ENCODE results near the gene NUDT16.

NUDT16 gene

GRCh38 chr3:131386429-131387165 is 5.0 kb downstream of the NUDT16 start:
- no peak for DNase-seq (ENCODE audit: low read depth)

- no peak for DNase-seq (ENCODE audit: low read depth)
These were observed 6.4 kb downstream of the NUDT16 start for GRCh38 chr3:131387796-131388489.

- DNase-seq (ENCODE audit: low read depth), result no peak
These were observed 6.9 kb downstream of the NUDT16 start for GRCh38 chr3:131388490-131388799.

GRCh38 chr3:131390331-131390730 is 8.8 kb downstream of the NUDT16 start:
- no peak for DNase-seq (ENCODE audit: low read depth)

GRCh38 chr3:131393051-131393450 is 11.5 kb downstream of the NUDT16 start:
- DNase-seq (ENCODE audit: low read depth), result no peak

- no peak for DNase-seq (ENCODE audit: low read depth)
These were observed 12.3 kb downstream of the NUDT16 start for GRCh38 chr3:131393868-131394267.

- DNase-seq (ENCODE audit: low read depth), result no peak
These were observed 12.8 kb downstream of the NUDT16 start for GRCh38 chr3:131394400-131394799.

- DNase-seq (ENCODE audit: low read depth), result no peak
These were observed 14.6 kb downstream of the NUDT16 start for GRCh38 chr3:131396170-131396569.

GRCh38 chr3:131397889-131398288 is 16.3 kb downstream of the NUDT16 start:
- no peak for DNase-seq (ENCODE audit: low read depth)

GRCh38 chr3:131401978-131402377 is 20.4 kb downstream of the NUDT16 start:
- DNase-seq (ENCODE audit: low read depth), result no peak

- peak; percentile 61 for DNase-seq (ENCODE audit: low read depth)
These were observed 20.9 kb downstream of the NUDT16 start for GRCh38 chr3:131402391-131403039.

- DNase-seq (ENCODE audit: low read depth), result no peak
These were observed 21.8 kb downstream of the NUDT16 start for GRCh38 chr3:131403216-131403895.

- DNase-seq (ENCODE audit: low read depth), result no peak
These were observed 23.8 kb downstream of the NUDT16 start for GRCh38 chr3:131405411-131405810.

GRCh38 chr3:131406274-131406673 is 24.7 kb downstream of the NUDT16 start:
- no peak for DNase-seq (ENCODE audit: low read depth)

- DNase-seq (ENCODE audit: low read depth), result no peak
These were observed 36.2 kb downstream of the NUDT16 start for GRCh38 chr3:131417751-131418150.

- no peak for DNase-seq (ENCODE audit: low read depth)
These were observed 39.7 kb downstream of the NUDT16 start for GRCh38 chr3:131421301-131421700.

- DNase-seq (ENCODE audit: low read depth), result no peak
These were observed 40.5 kb downstream of the NUDT16 start for GRCh38 chr3:131421957-131422498.

GRCh38 chr3:131427226-131427625 is 45.7 kb downstream of the NUDT16 start:
- no peak for DNase-seq (ENCODE audit: low read depth)

- no peak for DNase-seq (ENCODE audit: low read depth)
These were observed 50.2 kb downstream of the NUDT16 start for GRCh38 chr3:131431754-131432153.

- no peak for DNase-seq (ENCODE audit: low read depth)
These were observed 50.9 kb downstream of the NUDT16 start for GRCh38 chr3:131432441-131432840.

- no peak for DNase-seq (ENCODE audit: low read depth)
These were observed 53.4 kb downstream of the NUDT16 start for GRCh38 chr3:131435000-131435399.
